Amniotic epithelial cell (primary cell): ENCODE measurements around the gene LAIR2.

Experiments
- DNase-seq: peaks from one replicate; pipeline ENCODE4 v3.0.0-alpha.2; 2010; ENCODE audit warnings: low read depth

LAIR2 gene, protein sequence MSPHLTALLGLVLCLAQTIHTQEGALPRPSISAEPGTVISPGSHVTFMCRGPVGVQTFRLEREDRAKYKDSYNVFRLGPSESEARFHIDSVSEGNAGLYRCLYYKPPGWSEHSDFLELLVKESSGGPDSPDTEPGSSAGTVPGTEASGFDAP

GRCh38 chr19:54502518-54503048, at the start of gene LAIR2:
LAIR2 (plus strand) TSS chr19:54502831; CDS start chr19:54502919, 88 bp downstream.
- no peak for DNase-seq

DNA sequence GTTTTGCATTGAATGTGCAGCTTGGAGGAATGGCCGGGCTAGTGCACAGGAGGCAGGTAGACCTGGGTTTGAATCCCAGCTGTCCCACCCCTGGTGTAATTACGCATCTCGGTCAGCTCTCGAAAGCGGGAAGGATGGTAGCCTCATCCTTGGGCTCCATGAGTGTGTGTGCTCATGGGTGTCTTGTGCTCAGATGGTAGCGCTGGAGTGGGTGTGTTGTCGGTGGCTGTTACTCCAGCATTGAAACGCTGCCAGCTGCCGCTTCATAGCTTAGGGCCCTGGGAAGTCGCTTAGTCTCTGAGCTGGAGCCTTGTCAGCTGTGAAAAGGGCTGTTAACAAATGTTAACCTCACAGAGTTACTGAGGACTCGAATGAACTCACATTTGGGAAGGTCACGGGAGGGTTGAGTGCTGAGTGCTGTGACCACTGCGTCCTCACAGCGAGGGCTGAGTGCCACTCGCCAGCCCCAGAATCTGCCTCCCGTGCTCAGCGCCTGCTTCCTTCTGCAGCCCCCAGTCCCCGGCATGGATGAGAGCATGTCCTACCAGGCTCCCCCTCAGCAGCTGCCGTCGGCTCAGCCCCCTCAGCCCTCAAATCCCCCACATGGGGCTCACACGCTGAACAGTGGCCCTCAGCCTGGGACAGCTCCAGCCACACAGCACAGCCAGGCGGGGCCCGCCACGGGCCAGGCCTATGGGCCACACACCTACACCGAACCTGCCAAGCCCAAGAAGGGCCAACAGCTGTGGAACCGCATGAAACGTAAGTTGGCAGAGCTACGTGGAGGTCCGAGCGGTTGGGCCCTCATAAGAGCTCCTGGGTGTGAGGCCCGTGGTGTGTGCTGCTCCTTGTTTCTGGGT, 48.5 kb upstream of the LAIR2 start:
- DNase-seq = no peak

- DNase-seq = no peak
Measured at GRCh38 chr19:54454781-54455675, 47.6 kb upstream of the LAIR2 start.

DNA sequence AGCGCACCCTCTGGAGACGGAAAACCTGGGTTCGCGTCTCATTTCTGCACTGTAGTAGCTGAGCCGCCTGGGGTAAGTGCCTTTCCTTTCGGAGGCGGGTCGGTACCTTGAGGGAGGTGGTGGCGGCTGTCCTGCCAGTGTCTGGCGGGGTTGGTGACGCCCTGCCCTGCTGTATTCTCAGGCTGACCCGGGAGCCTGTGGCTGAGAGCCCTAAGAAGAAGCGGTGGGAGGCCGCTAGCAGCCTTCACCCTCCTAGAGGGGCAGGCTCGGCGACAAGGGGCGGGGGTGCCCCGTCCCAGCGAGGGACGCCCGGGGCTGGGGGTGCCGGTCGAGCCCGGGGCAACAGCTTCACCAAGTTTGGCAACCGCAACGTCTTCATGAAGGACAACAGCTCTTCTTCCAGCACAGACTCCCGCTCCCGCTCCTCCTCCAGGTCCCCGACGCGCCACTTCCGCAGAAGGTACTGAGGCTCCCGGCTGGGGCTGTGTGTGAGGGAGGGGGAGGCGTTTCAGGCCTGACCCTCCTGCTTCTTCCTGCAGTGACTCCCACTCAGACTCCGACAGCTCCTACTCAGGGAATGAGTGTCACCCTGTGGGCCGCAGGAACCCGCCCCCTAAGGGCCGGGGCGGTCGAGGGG, 46.7 kb upstream of the LAIR2 start:
- DNase-seq = no peak

DNA sequence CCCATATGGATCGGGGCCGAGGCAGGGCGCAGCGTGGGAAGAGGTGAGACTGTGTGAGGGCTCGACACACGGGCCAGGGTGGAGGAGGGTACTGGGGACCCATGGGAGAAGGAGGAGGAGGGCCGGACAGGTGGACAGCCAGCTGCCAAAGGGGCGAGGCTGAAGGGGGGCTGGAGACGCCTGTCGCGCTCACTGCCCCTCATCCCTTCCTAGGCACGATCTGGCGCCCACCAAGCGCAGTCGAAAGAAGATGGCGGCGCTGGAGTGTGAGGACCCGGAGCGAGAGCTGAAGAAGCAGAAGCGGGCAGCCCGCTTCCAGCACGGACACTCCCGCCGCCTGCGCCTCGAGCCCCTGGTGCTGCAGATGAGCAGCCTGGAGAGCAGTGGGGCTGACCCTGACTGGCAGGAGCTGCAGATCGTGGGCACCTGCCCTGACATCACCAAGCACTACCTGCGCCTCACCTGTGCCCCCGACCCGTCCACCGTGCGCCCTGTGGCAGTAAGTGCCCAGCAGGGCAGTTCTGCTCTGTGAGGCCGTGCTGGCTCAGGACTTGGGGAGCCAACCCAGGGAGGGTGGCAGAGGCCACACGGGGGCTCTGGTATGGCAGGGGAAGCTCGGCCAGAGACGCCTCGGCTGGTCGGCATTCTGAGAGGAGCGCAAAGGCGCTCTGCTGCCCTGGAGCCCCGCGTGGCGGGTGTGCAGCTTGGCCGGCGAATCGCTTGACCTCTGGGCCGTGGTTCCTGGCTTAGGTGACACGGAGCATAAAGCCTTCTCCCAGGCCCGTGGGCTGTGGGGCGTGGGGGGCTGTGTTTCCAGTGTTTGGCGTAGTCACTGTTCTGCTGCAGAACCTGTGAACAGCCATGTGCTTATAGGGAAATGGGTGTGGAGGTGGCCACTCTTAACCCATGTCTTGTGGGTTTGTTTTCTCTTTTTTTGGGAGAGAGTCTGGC, 45.9 kb upstream of the LAIR2 start:
- no peak for DNase-seq

GRCh38 chr19:54457773-54458647, 44.6 kb upstream of the LAIR2 start:
- DNase-seq = no peak

DNA sequence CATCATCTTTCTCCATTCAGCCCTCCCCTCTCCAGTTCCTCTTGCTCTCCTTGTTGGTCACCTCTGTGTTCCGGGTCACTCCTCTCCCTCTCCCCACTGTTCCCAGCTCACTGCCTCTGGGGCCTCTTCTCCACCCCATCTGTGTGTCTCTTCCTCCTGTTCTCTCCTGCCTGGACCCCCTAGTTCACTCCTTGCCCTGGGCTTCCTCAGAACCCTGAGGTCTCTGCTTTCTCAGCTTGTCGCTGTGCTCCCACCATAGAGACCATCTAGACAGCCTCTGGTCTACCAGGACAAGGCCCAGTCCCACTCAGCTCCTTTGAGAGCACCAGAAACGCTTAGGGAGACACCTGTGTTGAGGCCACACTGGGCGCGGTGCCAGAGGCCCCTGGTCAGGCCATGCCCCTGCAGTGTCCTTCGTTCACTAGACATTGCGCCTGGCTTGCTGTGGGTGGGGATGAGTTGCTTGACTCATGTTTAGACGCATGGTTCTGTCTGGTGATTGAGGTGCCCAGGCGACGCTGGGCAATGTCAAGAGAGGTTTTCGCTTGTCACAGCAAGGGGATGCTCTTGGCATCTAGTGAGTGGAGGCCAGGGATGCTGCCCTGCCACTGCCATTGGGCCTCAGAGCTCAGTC, 43.9 kb upstream of the LAIR2 start:
- DNase-seq = no peak

DNA sequence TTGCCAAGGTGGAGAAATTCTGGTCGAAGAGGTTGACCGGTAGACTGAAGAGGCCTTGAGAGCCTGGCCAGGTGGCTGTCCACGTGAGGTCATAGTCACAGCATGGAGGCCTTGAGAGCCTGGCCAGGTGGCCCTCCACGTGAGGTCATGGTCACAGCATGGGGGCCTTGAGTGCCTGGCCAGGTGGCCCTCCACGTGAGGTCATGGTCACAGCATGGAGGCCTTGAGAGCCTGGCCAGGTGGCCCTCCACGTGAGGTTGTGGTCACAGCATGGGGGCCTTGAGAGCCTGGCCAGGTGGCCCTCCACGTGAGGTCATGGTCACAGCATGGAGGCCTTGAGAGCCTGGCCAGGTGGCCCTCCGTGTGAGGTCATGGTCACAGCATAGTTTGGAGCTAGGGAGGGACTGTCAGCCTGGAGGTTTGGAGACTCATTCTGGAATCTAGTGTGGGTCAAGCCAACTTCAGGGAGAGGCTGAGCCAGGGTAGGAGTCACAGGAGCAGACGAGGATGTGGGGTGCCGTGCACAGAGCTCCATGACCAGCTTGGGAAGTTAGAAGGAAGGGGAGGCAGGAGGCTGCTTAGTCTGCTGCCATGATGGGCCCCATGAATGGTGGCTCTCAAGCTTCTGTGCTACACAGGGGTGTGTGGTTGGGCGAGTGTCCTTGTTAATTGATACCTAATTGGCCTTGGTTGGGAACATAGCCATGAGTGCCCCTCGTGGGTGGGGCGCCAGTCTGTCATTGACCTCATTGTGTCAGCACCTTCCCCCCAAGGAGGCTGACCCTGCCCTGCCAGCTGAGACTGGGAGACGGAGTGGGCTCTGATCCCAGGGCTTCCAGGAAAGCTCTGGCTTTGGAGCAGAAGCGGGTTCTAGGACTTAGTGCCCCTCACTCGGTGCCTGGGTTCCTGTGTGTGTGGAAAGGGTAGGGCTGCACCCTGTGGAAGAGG, 43.1 kb upstream of the LAIR2 start:
- DNase-seq = no peak

DNA sequence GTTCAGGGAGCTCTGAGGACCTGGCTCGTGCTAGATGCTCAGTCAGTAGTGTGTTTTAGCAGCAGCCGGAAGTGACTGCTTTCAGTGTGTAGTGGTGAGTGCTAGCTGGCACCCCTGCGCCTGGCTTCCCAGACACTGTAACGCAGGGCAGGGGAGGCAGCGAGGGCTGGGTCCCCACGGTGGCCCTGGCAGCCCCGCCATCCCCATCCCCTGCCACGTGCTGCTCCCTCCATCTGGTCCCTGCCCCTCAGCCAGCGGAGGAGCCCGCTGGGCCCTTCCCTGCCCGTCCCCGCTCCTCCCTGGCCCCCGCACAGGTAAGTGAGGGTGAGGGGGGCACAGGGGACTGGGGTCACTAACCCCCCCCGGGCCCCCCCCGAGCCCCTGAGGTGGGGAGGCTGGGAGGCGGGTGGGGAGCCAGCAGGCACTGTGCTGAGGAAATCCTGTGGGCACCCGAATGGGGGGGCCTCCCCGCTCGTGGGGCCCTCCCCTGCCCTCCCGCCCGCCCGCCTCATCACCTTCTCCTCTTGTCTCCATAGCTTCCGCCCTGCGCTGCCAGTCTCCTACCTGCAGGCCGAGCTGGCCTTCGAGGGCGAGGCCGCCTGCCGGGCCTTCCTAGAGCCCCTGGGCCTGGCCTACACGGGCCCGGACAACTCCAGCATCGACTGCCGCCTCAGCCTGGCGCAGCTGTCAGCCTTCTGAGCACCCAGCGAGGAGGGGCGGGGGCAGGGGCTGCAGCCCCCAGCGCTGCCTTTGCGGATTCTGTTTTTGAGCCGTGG, 42.2 kb upstream of the LAIR2 start:
- no peak for DNase-seq

- no peak for DNase-seq
Measured at GRCh38 chr19:54461210-54461609, 41.4 kb upstream of the LAIR2 start.

GRCh38 chr19:54461613-54462012, 41.0 kb upstream of the LAIR2 start:
- DNase-seq = no peak

DNA sequence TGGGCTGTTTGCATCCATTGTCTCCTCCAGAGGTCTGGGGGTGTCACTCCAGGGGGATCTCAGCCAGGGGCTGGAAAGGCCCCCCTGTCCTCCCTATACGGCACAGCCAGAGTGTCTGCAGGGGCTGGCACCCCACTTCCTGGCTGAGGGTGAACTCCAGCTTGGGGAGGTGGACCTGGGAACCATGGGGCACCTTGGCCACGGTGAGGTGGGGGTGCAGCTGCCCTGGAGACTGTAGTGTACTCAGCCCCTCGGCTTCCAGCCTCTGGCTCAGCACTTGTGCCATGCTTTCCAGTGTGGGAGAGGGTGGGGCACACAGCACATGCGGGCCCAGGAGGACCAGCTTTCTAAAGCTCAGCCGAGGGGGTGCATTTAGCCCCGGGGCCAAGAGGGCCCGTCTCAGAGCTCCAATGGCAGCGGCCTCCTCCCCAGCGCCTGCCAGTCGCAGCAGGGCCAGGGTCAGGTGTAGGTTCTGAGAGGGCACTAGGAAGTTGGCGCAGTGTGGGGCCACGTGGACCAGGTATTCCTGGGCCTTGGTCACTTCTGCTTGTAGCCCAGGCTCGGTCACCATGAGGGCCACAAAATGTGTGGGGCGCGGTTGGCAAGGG, 40.5 kb upstream of the LAIR2 start:
- DNase-seq = no peak

DNA sequence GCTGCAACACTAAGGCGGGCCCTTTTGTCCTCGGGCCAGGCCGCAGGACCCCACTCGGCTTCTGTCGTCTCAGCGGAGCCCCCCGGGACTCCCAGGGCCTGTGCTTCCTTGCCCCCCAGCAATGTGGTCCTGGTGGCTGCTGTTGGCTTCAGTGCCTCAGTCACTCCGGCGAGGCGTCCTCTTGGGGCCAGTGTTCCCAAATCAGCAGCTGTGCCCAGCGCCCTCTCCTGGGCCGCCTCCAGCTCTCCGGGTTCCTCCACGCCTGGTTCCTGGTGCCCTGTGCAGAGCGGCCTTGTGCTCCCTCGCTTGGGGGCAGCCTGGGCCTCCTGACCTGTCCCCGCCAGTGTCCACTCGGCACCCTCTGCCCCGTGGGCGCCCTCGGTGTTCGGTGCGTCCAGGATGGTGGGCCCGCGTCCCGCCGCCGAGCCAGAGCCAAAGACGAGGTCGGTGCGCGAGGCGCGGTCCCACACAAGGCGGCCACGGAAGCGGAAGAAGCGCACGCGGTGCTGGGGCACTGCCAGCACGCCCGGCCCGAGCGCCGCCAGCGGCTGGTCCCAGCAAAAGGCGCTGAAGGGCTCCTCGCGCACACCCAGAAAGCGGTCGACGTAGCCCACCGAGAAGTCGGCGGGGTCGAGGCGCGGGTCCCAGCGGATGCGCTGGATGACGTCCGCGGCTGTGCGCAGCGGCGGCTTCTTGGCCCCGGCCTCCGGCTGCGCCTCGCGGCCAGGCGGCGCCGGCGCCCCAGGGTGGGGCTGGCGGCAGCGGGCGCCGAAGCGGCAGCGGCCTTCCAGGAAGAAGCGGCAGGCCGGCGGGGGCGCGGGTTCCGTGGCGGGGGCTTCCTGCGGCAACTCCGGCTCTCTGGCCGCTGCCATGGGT, 39.7 kb upstream of the LAIR2 start:
- DNase-seq = peak; percentile 40

DNA sequence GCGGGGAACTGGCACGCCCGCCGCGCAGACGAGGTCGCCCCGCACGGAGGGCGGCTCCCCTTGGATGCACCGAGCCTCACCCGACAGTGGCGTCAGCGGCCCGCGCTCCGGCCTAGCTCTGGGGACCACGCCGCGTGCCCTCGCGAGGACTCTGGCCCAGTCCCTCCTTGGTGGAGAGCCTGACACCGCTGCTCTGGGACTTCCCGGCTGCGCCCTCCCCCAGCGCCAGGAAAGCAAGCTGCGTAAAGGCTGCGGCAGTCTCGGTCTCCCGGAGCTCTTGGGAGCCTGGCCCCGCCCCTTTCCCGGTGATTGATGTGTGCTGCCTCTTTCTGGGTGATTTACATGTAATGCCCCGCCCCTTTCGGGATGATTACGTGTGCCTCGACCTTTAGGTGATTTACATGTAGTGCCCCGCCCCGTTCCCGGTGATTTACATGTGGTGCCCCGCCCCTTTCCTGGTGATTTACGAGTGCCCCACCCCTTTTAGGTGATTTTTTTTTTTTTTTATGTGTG, 39.0 kb upstream of the LAIR2 start, which contains the start of gene LENG9:
LENG9 (minus strand) TSS at position 248 of the 513 bp plus-strand sequence. CDS start 252 bp downstream, outside the sequence.
- peak; percentile 98 for DNase-seq

DNA sequence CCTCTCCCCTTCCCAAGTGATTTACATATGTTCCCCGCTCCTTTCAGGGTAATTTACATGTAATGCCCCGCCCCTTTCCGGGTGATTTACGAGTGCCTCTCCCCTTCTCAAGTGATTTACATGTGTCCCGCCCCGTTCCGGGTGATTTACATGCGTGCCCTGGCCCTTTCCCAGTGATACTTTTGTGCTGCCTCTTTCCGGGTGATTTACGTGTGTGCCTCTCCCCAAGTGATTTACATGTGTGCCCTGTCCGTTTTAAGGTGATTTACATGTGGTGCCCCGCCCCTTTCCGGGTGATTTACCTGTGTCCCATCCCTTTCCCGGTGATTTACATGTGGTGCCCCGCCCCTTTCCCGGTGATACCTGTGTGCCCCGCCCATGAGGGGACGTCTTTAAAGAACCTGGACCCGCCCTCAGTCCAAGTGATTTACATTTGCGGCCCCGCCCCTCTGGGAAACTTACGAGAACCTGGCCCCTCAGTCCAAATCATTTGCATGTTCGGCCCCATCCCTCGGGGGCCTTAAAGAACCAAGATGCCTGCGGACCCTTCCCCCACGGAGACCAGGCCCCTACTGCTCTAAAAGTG, 38.5 kb upstream of the LAIR2 start:
- peak; percentile 79 for DNase-seq
